Liver (tissue), 3 donors: ENCODE measurements around the gene CEND1.

ENCODE experiments used
- CTCF ChIP-seq: fragments of 150-350 bp; IDR thresholded peaks from 2 replicates; pipeline ENCODE4 v1.5.1; 2017; ENCODE audit warnings: improper control_type of control experiment, low read depth, low read length; ENCODE audit not compliant: missing input control
- EGR1 ChIP-seq, 2 donors: IDR thresholded peaks; 2 replicates each; pipeline ENCODE4 v1.6.1; 2016 to 2018; ENCODE audit warnings: antibody characterized with exemption in 2 of 2, low read depth in 2 of 2
- MAX ChIP-seq: IDR thresholded peaks from 2 replicates; pipeline ENCODE4 v1.6.1; 2016; ENCODE audit warnings: antibody characterized with exemption
- NR2F2 ChIP-seq: IDR thresholded peaks from 2 replicates; pipeline ENCODE4 v1.6.1; 2016; ENCODE audit warnings: antibody characterized with exemption
- RAD21 ChIP-seq, 2 donors: IDR thresholded peaks; 2 replicates each; pipeline ENCODE4 v1.6.1; 2016; ENCODE audit warnings: antibody characterized with exemption in 2 of 2, mild to moderate bottlenecking in 2 of 2
- RXRA ChIP-seq, 2 donors: IDR thresholded peaks; 2 replicates each; pipeline ENCODE4 v1.6.1; 2017 to 2018; ENCODE audit warnings: antibody characterized with exemption in 2 of 2, mild to moderate bottlenecking in 1 of 2
- SP1 ChIP-seq: IDR thresholded peaks from 2 replicates; pipeline ENCODE4 v1.6.1; 2018; ENCODE audit warnings: antibody characterized with exemption, mild to moderate bottlenecking
- TAF1 ChIP-seq: conservative IDR thresholded peaks from 2 replicates; pipeline ENCODE4 v1.6.1; 2016; ENCODE audit warnings: antibody characterized with exemption, mild to moderate bottlenecking
- YY1 ChIP-seq: IDR thresholded peaks from 2 replicates; pipeline ENCODE4 v1.6.1; 2016; ENCODE audit warnings: antibody characterized with exemption, mild to moderate bottlenecking
- ZBTB33 ChIP-seq: IDR thresholded peaks from 2 replicates; pipeline ENCODE4 v1.6.1; 2016; ENCODE audit warnings: antibody characterized with exemption
- TF ChIP-seq, protein P1 (sequence below): IDR thresholded peaks from 2 replicates; pipeline ENCODE4 v1.6.1; 2016; ENCODE audit warnings: antibody characterized with exemption, mild to moderate bottlenecking
- donor health status: healthy.
- donor health status: healthy.

DNA sequence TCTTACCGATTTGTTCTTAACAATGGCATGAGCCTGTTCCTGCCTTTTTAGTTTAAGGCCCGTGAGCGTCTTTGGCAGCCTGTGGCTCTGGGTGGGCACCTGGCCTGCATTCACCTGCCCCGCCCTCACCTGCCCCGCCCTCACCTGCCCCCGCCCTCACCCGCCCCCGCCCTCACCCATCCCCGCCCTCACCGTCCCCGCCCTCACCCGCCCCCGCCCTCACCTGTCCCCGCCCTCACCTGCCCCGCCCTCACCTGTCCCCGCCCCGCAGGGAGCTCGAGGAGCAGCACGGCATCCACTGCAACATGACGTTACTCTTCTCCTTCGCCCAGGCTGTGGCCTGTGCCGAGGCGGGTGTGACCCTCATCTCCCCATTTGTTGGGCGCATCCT lies 26.8 kb downstream of the CEND1 start:
- TF ChIP-seq CTCF: no peak
- TF ChIP-seq SP1: no peak
- no peak for TF ChIP-seq MAX
- no peak for TF ChIP-seq RAD21 (IDR thresholded peaks at IDR 0.05)
- no peak for TF ChIP-seq EGR1 (IDR thresholded peaks at IDR 0.05; ENCODE audit: low read depth in 2 of 2)
- TF ChIP-seq, protein P1, sequence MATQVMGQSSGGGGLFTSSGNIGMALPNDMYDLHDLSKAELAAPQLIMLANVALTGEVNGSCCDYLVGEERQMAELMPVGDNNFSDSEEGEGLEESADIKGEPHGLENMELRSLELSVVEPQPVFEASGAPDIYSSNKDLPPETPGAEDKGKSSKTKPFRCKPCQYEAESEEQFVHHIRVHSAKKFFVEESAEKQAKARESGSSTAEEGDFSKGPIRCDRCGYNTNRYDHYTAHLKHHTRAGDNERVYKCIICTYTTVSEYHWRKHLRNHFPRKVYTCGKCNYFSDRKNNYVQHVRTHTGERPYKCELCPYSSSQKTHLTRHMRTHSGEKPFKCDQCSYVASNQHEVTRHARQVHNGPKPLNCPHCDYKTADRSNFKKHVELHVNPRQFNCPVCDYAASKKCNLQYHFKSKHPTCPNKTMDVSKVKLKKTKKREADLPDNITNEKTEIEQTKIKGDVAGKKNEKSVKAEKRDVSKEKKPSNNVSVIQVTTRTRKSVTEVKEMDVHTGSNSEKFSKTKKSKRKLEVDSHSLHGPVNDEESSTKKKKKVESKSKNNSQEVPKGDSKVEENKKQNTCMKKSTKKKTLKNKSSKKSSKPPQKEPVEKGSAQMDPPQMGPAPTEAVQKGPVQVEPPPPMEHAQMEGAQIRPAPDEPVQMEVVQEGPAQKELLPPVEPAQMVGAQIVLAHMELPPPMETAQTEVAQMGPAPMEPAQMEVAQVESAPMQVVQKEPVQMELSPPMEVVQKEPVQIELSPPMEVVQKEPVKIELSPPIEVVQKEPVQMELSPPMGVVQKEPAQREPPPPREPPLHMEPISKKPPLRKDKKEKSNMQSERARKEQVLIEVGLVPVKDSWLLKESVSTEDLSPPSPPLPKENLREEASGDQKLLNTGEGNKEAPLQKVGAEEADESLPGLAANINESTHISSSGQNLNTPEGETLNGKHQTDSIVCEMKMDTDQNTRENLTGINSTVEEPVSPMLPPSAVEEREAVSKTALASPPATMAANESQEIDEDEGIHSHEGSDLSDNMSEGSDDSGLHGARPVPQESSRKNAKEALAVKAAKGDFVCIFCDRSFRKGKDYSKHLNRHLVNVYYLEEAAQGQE: no peak
- no peak for TF ChIP-seq YY1
- no peak for TF ChIP-seq ZBTB33
- no peak for TF ChIP-seq TAF1
- no peak for TF ChIP-seq NR2F2
- TF ChIP-seq RXRA (IDR thresholded peaks at IDR 0.05): no peak
